HG03521 (cell line): ENCODE measurements around the gene ARMC5.
"Not testable (repeated sequence)": the region's sequence is repeated elsewhere in the genome, so short reads cannot be mapped to it uniquely, and the experiment has no call there.

Source experiments
- ATAC-seq: cut with Tn5 transposase; IDR thresholded peaks from one replicate; pipeline ENCODE4 v1.9.1; 2021; ENCODE audit warnings: mild to moderate bottlenecking, moderate library complexity; ENCODE audit not compliant: unreplicated experiment

The ARMC5 gene, protein sequence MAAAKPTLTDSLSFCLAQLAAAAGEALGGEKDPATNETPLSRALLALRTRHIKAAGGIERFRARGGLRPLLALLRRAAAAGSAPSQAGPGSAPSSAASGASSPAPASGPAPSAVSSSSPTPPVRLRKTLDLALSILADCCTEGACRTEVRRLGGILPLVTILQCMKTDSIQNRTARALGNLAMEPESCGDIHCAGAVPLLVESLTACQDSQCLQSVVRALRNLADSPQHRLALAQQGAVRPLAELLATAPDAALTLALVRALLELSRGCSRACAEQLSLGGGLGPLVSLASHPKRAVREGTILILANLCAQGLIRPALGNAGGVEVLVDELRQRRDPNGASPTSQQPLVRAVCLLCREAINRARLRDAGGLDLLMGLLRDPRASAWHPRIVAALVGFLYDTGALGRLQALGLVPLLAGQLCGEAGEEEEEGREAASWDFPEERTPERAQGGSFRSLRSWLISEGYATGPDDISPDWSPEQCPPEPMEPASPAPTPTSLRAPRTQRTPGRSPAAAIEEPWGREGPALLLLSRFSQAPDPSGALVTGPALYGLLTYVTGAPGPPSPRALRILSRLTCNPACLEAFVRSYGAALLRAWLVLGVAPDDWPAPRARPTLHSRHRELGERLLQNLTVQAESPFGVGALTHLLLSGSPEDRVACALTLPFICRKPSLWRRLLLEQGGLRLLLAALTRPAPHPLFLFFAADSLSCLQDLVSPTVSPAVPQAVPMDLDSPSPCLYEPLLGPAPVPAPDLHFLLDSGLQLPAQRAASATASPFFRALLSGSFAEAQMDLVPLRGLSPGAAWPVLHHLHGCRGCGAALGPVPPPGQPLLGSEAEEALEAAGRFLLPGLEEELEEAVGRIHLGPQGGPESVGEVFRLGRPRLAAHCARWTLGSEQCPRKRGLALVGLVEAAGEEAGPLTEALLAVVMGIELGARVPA

DNA sequence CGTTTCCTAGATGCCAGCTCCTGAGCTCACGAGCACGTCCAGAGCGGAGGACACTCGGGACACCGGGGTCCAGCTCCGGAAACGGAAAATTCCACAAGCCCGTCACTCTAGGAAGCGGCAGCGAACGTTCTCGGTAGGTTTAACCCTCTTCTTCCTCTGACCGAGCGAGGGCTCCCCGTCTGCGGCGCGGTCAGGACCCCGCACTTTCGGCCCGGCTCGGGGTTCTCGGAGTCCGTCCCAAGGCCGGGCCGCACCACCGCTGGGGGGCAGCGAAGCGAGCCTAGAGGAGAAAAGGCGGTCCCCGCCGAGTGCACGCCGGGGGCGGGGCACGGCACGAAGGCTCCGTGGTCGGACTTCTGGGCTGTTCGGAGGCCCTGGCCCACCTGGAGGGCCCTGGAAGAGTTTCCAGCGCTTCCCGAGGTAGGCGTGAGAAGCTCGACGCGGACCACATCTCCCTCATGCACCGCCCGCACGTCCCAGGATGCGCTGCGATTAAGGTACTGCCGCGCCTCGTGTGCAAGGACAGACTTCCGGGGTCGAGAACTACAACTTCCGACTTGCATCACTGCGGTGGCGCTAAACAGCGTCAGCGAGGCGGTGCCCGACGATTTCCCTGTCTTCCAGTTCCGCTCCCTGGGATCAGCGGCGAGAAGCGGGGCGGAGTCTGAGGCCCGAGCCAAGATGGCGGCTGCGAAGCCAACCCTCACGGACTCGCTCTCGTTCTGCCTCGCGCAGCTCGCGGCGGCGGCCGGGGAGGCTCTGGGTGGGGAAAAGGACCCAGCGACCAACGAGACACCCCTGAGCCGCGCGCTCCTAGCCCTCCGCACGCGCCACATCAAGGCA lies at the start of gene ARMC5:
TSS of gene ARMC5 (plus strand) at position 658 of the 843 bp plus-strand sequence. CDS start at position 682, 24 bp downstream.
- peak; percentile 69 for ATAC-seq

DNA sequence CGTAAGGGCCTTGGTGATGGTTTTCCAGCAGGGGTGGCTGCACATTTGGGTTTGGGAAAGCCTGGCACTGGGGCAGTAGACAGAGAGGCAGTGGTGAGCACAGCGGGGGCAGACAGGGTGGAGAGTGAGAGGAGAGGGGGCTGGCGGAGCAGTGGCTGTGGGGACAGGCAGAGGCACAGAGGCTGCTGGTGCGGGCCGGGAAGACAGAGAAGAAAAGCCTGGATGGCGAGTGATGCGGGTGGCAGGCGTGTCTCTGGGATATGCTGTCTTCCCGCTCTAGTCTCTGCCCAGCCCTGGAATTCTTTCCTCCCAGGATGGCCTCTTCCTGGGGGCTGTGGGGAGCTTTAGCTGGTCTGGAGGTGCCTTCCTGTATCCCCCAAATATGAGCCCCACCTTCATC lies 49.2 kb upstream of the ARMC5 start:
- ATAC-seq: no peak

DNA sequence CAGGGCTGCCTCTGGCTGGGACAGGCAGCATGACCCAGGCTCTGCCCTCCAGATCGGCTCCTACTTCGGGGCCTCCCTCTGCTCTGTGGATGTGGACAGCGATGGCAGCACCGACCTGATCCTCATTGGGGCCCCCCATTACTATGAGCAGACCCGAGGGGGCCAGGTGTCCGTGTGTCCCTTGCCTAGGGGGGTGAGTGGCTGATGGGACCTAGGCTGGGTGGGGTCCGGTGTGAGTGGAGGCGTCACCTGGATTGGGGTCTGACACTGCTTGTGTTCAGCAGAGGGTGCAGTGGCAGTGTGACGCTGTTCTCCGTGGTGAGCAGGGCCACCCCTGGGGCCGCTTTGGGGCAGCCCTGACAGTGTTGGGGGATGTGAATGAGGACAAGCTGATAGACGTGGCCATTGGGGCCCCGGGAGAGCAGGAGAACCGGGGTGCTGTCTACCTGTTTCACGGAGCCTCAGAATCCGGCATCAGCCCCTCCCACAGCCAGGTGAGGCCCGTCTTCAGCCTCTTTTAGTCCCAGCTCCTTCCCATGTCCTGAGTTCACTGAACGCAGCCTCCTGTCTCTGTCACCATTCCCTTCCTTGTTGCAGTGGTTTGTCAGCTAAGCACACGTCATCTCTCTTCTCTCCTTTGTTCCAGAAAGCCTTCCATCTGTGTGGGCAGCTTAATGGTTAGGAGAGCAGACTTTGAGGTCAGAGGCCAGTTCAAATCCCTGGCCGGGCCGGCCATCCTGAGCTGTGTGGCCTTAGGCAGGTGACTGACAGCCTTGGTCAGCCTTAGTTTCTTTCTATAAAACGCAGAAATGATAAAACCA lies 48.1 kb upstream of the ARMC5 start:
- no peak for ATAC-seq

DNA sequence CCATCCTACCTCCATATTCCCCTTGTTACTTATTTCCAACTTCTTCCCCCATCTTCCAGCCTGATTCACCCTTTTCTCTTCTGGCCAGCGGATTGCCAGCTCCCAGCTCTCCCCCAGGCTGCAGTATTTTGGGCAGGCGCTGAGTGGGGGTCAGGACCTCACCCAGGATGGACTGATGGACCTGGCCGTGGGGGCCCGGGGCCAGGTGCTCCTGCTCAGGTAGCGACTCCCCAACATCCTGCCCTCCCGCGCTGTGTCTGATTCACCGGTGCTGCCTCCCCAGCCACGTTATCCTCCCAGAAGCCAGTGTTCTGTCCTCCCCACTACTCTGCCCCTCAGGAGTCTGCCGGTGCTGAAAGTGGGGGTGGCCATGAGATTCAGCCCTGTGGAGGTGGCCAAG lies 46.6 kb upstream of the ARMC5 start:
- ATAC-seq: no peak

DNA sequence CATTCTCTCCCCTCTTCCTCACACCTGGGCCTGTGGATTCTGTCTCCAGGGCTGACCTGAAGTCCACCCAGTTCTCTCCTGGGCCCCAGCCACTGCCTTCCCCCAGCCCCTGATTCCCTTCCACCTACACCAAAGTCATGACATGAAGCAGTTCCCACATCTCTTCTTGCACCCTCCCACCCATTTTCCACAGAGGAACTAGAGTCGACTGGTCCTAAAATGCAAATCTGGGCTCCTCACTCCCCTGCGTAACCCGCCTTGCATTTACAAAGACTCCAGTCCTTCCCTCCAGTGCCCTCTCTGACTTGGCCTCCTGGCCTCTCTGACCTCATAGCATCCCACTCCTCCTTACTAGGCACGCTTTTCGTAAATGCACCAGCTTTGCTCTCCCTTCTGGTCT lies 45.9 kb upstream of the ARMC5 start:
- no peak for ATAC-seq

DNA sequence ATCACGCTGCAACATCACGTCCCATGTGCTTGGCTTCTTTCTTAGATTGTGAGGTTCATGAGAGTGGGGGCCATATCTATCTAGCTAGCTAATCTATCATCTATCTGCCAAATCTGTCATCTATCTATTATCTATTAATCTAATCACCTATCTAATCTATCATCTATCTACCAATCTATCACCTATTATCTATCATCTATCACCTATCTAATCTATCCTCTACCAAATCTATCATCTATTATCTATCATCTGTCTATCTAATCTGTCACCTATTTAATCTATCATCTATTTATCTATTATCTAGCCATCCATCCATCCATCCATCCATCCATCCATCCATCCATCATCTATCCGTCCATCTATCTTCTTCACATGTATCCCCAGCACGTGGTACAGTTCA lies 45.4 kb upstream of the ARMC5 start:
- no peak for ATAC-seq

DNA sequence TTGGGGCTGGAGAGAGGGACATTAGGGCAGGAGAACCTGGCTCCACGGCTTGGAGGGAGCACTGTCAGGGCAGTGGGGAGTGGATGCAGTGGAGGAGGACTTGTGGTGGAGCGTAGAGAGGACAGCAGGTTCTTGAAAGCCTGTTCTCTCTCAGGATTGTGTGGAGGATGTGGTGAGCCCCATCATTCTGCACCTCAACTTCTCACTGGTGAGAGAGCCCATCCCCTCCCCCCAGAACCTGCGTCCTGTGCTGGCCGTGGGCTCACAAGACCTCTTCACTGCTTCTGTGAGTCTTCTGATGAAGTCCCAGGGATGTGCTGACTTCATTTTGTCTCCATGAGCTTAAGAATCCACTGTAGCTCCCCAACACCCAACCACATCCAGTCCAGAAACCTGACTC lies 44.6 kb upstream of the ARMC5 start:
- ATAC-seq: no peak

DNA sequence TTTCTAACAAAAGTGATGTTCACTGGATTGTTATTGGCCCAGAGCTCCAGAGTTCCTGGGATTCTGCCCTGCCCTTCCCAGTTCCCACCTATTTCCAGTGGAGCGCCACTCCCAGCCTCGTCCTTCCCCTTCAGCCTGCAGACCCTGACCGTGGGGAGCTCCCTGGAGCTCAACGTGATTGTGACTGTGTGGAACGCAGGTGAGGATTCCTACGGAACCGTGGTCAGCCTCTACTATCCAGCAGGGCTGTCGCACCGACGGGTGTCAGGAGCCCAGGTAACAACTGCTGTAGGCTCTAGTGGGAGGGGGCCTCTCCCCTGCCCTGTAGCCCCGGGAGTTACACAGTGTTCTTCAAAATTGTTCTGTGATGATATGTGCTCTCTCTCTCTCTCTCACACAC lies 42.9 kb upstream of the ARMC5 start:
- no peak for ATAC-seq

DNA sequence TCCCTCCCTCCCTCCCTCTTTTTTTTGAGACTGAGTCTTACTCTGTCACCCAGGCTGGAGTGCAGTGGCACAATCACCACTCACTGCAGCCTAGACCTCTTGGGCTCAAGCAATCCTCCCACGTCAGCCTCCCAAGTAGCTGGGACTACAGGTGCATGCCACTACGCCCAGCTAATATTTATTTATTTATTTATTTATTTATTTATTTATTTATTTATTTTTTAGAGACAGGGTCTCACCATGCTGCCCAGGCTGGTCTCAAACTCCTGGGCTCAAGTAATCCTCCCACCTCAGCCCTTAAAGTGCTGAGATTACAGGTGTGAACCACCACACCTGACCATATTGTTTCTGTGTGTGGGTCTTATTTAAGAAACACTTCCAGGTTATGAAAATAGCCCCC lies 42.3 kb upstream of the ARMC5 start:
- not testable (repeated sequence) for ATAC-seq

DNA sequence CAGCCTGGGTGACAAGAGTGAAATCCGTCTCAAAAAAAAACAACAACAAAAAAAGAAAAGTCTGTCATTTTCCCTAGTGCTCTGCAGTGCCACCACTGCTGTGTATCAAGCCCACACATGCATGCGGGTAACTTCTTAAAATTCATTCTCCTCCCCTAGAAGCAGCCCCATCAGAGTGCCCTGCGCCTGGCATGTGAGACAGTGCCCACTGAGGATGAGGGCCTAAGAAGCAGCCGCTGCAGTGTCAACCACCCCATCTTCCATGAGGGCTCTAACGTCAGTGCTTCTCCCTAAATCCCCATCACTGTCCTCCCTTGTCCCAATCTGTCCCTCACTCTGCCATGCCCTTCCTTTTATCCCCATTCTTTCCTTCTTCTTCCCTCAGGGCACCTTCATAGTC lies 41.4 kb upstream of the ARMC5 start:
- no peak for ATAC-seq

DNA sequence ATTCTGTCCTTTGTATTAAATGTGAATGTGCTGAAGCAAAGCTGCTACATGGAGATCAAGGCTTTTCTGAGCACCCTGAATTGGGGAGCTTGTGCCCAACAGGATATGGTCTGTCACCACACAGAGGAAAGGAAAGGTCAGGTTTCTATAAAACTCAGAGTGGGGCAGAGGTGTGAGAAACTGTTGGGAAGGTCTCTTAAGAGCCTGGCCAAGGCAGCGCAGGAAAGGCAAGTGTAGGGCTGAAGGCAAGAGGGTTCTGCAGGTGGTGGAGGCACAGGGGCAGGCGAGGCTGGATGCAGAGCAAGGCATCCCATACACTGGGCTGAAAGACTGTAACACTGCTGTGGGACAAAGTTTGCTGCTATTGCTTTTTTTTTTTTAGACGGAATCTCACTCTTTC lies 39.3 kb upstream of the ARMC5 start:
- no peak for ATAC-seq

DNA sequence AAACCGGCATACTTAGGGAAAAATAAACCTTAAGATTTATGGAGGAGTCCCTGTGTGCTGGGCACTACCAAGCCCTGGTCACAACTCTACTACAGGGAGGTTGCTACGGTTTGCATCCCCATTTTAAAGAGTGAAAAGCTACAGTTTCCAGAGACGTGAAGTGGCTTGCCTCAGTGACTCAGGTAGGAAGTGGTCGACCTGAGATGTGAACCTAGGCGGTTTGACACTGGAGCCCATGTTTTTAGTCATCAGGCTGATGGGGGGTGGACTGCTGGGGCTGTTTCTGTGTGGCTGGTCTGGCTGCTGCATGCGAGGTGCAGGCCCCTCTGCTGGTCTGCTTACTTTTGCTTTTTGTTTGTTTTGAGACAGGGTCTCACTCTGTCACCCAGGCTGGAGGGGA lies 37.7 kb upstream of the ARMC5 start:
- peak; percentile 71 for ATAC-seq

DNA sequence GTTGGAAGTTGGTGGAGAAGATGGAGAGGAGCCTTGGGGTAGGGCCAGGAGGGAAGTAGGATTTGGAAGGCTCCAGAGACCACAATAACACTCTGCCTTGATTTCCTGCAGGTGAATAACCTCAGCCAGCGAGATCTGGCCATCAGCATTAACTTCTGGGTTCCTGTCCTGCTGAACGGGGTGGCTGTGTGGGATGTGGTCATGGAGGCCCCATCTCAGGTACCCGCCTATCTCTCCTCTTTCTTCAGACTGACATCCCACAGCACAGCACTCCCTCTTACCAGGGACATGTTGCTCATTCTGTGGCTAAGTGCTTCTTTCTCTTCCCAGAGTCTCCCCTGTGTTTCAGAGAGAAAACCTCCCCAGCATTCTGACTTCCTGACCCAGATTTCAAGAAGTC lies 36.1 kb upstream of the ARMC5 start:
- no peak for ATAC-seq

DNA sequence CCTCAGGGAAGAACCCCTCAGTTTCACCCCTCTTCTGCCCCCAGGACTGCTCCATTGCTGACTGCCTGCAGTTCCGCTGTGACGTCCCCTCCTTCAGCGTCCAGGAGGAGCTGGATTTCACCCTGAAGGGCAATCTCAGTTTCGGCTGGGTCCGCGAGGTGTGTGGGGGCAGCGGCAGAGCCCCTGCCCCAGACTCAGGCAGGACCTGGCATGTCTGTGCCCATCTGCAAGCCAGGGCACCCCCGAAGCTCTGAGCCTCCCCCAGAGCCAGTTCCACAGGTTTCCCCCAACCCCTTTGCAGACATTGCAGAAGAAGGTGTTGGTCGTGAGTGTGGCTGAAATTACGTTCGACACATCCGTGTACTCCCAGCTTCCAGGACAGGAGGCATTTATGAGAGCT lies 35.5 kb upstream of the ARMC5 start:
- ATAC-seq: no peak

DNA sequence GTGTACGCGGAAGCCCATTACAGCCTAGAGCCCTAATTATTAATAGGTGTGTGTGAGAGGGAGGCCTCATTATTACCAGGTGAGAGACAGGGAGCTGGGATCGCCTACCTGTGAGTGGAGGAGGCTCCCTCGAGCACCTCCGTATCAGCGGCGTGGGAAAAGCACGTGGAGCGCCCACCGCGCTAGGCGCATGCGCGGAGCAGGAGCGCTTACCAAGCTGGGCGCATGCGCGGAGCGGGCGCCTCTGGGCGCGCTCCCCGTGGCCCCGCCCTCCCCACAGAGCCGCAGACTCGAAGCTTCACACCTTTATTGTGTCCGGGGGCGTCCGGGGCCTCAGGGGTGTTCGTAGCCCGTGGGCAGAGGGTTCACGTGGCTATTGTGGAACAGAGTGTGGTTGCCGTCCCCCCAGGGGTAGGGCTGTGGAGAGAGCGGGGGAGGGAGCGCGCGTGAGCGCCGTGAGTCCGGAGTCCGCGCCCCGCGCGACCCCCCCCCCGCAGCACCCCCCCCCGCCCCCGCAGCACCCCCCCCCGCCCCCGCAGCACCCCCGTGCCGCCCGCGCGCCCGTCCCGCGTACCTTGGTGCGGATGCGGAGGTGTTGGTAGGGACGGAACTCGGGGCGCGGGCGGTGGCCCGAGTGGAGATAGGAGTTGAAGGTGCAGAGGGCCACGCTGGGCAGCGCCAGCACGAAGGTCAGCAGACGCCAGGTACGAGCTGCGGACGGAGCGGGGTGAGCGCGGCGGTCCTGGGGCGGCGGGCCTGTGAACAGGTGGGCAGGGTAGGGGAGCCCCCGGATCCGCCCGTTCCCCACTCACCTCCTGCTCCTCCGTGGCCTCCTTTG lies 31.6 kb upstream of the ARMC5 start:
- ATAC-seq: no peak

DNA sequence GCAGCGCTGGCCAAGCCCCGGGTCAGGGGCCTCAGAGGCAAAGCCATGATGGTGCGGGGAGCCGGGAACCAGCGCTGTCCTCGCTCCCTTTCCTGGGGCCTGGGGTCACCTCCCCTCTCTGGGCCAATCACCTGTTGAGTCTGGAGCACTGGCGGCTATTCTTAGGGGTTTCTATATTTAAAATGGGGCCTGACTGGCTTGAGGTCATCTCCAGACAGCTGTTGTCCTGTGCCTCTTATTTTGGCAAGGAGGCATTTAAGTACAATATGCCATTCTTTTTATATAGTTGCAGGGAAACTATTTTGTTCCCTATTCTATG lies 31.1 kb upstream of the ARMC5 start, which contains the start of gene COX6A2:
TSS of gene COX6A2 (minus strand) at position 82 of the 319 bp plus-strand sequence. CDS start at position 47, 35 bp downstream.
- no peak for ATAC-seq

DNA sequence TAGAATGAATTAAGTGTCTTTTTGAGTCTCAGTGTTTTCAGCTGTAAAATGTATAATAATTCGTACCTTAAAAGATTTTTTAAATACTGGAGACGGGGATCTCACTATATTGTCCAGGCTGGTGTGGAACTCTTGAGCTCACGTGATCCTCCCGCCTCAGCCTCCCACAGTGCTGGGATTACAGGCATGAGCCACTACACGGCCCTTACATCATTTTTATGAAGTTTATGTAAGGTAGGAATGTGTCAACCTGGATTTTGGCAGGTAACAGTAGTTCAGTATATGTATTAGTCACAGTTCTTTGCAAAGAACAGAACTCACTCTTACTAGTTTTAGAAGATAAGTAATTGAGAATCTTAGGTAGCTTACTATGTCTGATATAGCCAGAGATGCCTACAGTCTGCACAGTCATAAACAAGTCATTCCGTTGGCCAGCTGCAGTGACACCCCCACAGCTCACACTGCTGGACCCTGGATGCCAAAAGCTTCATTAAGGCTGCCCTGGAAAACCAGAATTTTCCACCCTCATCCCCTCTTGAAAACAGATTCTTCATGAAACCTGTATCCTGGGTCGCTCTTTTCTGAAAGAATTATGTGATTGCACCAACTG lies 30.6 kb upstream of the ARMC5 start:
- no peak for ATAC-seq

DNA sequence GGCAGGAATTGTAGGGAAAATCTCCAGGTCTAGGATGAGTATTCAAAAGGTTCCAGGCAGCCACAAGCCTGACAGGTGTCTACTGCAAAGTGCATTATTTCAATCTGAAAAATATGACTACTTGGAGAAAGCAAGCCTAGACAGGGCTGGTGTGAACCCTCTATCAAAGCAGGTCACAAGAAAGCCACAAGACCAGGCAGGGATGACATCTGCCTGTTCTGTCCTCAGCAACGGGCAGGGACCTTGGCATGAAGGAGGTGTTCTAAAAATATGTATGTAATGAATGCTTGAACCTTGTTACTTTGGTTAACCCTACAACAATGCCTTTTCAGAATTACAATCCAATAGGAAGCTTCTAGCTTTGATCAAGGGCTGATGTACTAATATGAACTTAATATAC lies 30.0 kb upstream of the ARMC5 start:
- no peak for ATAC-seq

DNA sequence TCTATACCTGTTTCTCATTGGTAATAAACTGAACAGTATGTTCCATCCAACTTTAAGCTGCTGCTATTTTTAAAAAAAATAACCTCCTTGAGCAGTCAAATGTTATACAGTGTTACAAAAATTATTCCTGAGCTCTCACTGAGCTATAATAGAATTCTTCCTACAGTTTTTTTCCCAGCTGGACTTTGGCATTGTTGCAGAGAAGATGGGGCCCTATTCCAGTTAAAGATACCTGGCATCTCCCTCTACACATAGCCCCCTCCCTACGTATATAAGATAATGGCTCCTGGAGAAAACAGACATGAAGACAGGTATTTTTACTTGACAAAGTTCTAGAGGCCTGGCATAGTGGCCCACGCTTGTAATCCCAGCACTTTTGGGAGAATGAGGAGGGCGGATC lies 29.5 kb upstream of the ARMC5 start:
- ATAC-seq: no peak
